ENCODE measurements around the gene GLOD5.
"Not testable (repeated sequence)": the region's sequence is repeated elsewhere in the genome, so short reads cannot be mapped to it uniquely, and the experiment has no call there.

The GLOD5 gene

GRCh38 chrX:48794911-48795515 is 33.5 kb downstream of the GLOD5 start:
- DNase-seq: no peak

GRCh38 chrX:48798318-48798717 is 36.8 kb downstream of the GLOD5 start:
- DNase-seq: no peak

GRCh38 chrX:48800574-48801279 is 39.2 kb downstream of the GLOD5 start:
- DNase-seq: no peak

GRCh38 chrX:48801280-48802088 is 39.9 kb downstream of the GLOD5 start, which contains the start of gene HDAC6:
TSS of gene HDAC6 (plus strand) at chrX:48802067. CDS start at chrX:48802693, 626 bp downstream.
- peak; percentile 89 for DNase-seq

- peak; percentile 63 for DNase-seq
Measured at GRCh38 chrX:48802089-48802904, 40.8 kb downstream of the GLOD5 start.

GRCh38 chrX:48802905-48803200 is 41.3 kb downstream of the GLOD5 start:
- DNase-seq: no peak

GRCh38 chrX:48806081-48806480 is 44.5 kb downstream of the GLOD5 start:
- DNase-seq: no peak

GRCh38 chrX:48813644-48814043 is 52.1 kb downstream of the GLOD5 start:
- DNase-seq: no peak

- no peak for DNase-seq
Measured at GRCh38 chrX:48814722-48815121, 53.2 kb downstream of the GLOD5 start.

GRCh38 chrX:48815266-48815665 is 53.7 kb downstream of the GLOD5 start:
- no peak for DNase-seq

- no peak for DNase-seq
Measured at GRCh38 chrX:48816014-48816810, 54.7 kb downstream of the GLOD5 start.

- no peak for DNase-seq
Measured at GRCh38 chrX:48818098-48818497, 56.6 kb downstream of the GLOD5 start.

- DNase-seq: no peak
Measured at GRCh38 chrX:48818866-48819265, 57.3 kb downstream of the GLOD5 start.

- not testable (repeated sequence) for DNase-seq
Measured at GRCh38 chrX:48819394-48819793, 57.8 kb downstream of the GLOD5 start.

- DNase-seq: no peak
Measured at GRCh38 chrX:48823053-48823452, 61.5 kb downstream of the GLOD5 start.

Measured in DMS79 treated with DMSO at 0.1 percent for 48 hours (cell line).